ENCODE data around the gene ZAR1L.

The ZAR1L gene

DNA sequence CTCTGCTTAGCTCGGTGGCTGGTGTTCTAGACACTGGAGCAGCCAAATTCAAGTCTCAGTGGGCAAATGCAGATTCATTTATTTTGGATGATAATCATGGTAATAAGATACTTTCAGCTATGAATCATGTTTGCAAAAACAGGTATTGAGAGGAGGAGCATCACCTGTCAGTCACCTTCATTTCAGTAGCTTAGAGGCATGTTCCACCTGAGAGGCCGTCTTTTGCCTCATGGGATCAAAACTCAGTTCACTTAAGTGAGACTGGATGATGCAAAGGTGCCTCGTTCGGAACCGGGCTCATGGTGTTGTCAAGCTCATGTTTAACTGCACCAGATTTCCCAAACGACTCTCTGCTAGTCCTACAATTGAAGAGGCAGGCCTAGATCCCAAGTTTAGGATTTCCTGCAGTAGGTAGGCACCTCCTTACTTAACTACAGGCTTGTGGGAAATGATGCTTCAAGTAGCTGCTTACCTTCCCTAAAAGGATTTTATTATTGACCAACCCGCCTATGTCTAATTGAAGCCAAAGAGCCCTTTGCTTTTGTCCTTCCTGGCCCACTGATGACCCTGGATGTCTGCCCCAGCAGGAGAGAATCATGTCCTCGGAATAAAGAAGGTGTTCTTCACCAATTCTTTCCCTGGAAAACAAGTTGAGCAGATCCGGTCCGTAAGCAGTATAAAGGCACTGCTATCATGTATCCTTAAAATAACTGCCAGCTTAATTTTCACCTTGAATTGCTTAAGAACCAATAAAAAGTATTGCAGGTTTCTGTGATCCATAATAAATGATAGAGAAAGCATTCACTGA lies 60.0 kb downstream of the ZAR1L start:
- no peak for DNase-seq (ENCODE audit: low read depth)

- DNase-seq (ENCODE audit: low read depth), result no peak
These were observed 60.7 kb downstream of the ZAR1L start for GRCh38 chr13:32254416-32254815.

- no peak for DNase-seq (ENCODE audit: low read depth)
These were observed 61.2 kb downstream of the ZAR1L start for GRCh38 chr13:32253911-32254399.
